ENCODE results near the gene CHD8. TPM values are rescaled to one million over a fixed set of nuclear protein-coding genes. Genes with fewer than 3 reads are reported as not detected.
A peak's percentile ranks its signal among the peaks of the same experiment; 100 is the strongest.

The CHD8 gene
- total and polyA plus RNA-seq, 12 donors, result 19.4 to 47.5 (median 37.3) TPM

DNA sequence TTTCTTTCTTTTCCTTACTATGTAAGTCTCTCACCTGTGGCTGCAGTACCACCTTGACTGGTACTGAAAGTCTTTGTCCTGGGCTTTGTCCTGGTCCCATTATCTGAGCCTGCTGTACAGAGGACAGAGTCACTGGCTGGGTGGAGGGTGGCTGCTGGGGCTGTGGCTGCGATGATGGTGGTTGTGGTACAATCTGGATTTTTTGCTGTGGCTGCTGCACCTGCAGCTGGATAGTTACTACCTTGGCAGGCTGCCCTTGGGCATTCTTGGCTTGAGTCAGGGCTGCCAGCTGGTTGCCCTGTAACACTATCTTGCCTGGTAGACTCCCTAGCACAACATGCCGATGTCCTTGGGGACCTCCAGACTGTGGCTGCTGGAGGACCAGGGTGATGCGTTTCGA lies 27.0 kb downstream of the CHD8 start:
- peaks cover 0 to 14% (median 3%) of the 10 kb centered on the region in 9 donors for H3K4me1 ChIP-seq
- H3K36me3 ChIP-seq, result peaks cover 0 to 83% (median 58%) of the 10 kb centered on the region in 9 donors
- no peaks in the 10 kb centered on the region for H3K9me3 ChIP-seq
- no peaks in the 10 kb centered on the region for H3K27me3 ChIP-seq
- TF ChIP-seq CTCF (IDR thresholded peaks at IDR 0.05), result no peak
- 64 to 67% methylated on average over 4 of the region's 4 CpGs for WGBS, 2 donors
- intact Hi-C loops (cut with DNase I), result no loop called here
- H3K4me3 ChIP-seq, result no peak overlapping the region
- no peak overlapping the region for H3K27ac ChIP-seq
- DNase-seq, result peak; percentile 29 to 43
- ATAC-seq, result peak in 6 of 8 donors; percentile 71 to 92 (median 84)

DNA sequence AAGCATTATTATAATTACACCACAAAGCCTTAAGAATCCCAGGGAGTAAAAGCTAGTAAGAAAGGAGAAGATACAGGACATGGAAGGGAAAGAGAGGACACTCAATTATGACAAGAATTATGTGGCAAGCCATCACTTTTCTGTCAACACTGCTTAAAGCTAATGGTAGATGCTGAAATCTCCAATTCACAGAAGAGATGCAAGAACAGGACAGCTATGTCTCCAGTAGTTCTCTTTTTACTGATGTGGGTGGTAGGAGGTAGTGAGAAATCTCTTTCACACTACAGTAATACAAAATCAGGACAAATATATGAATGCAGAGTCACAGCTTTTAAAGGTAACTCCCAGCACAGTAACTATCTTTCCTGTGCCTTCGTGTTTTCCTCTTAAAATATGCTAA lies 29.2 kb downstream of the CHD8 start:
- intact Hi-C loops (cut with DNase I), result no loop called here
- Histone ChIP-seq H3K4me1 (peaks cover 0 to 11% (median 0%) of the 10 kb centered on the region in 9 donors), H3K4me3 (no peak overlapping the region), H3K9me3 (no peaks in the 10 kb centered on the region), H3K27me3 (no peaks in the 10 kb centered on the region), H3K36me3 (peaks cover 0 to 100% (median 74%) of the 10 kb centered on the region in 9 donors), H3K27ac (no peak overlapping the region)
- no peak for TF ChIP-seq CTCF (IDR thresholded peaks at IDR 0.05)
- 94 to 95% methylated on average over 1 of the region's 1 CpG for WGBS, 2 donors
- DNase-seq (no peak), ATAC-seq (no peak)

DNA sequence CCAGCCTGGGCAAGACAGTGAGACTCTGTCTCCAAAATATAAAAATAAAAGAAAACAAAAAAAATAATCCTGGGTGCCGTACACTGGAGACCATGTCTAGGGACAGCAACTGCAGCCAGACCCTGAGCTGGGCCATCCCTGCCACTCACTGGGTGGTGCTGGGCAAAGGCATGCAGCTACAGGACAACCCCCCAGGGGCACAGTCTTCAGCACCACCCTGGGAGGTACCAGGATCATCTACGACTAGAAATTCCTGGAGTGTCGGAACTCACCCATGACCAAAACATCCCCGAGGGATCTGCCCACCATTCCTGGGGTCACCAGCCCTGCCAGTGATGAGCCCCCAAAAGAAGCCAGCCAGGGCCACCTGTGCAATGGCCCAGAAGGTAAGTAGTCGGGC lies 36.4 kb downstream of the CHD8 start:
- intact Hi-C loops (cut with DNase I), result no loop called here
- ATAC-seq, result peak in 1 of 8 donors; percentile 24
- Histone ChIP-seq H3K27me3 (no peaks in the 10 kb centered on the region), H3K4me3 (no peak overlapping the region), H3K27ac (no peak overlapping the region), H3K9me3 (no peaks in the 10 kb centered on the region), H3K36me3 (peaks cover 0 to 99% (median 73%) of the 10 kb centered on the region in 9 donors), H3K4me1 (no peaks in the 10 kb centered on the region)
- 88 to 92% methylated on average over 5 of the region's 5 CpGs for WGBS, 2 donors
- TF ChIP-seq CTCF (IDR thresholded peaks at IDR 0.05), result no peak
- no peak for DNase-seq

DNA sequence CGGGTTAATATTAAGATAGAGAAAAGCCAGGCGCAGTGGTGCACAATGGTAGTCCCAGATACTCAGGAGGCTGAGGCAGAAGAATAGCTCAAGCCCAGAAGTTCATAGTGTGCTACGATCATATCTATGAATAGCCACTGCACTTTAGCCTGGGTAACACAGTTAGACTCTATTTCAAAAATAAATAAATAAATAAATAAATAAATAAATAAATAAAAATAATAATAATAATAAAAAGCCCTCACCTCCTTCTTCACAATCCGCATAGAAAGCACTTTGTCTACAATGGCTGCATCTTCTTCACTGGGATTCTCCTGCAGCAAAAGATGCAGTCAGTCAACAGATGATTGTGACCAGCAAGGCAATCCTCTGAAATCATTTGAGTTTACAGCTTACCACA lies 40.6 kb downstream of the CHD8 start:
- intact Hi-C loops (cut with DNase I), result no loop called here
- 93 to 95% methylated on average over 4 of the region's 4 CpGs for WGBS, 2 donors
- no peak for ATAC-seq

More for the DNA sequence above, 40.6 kb downstream of the CHD8 start:
- no peaks in the 10 kb centered on the region for H3K9me3 ChIP-seq
- DNase-seq, result no peak
- no peak for TF ChIP-seq CTCF (IDR thresholded peaks at IDR 0.05)
- H3K27ac ChIP-seq, result no peak overlapping the region
- no peaks in the 10 kb centered on the region for H3K27me3 ChIP-seq
- peaks cover 0 to 99% (median 78%) of the 10 kb centered on the region in 9 donors for H3K36me3 ChIP-seq
- H3K4me3 ChIP-seq, result no peak overlapping the region
- no peaks in the 10 kb centered on the region for H3K4me1 ChIP-seq

Data from heart right ventricle (tissue), 16 donors.